ENCODE data around the gene LIMA1.

GRCh38 chr12:50232206-50232605 is 51.1 kb downstream of the LIMA1 start:
- TF ChIP-seq CTCF (IDR thresholded peaks at IDR 0.05): no peak
- TF ChIP-seq POLR2AphosphoS5 (IDR thresholded peaks at IDR 0.05): no peak
- no peak for TF ChIP-seq POLR2A (IDR thresholded peaks at IDR 0.05; ENCODE audit: low read depth)
- TF ChIP-seq EP300 (IDR thresholded peaks at IDR 0.05): no peak
